ENCODE results near the gene GCNT1.
A peak's percentile ranks its signal among the peaks of the same experiment; 100 is the strongest.

The GCNT1 gene

DNA sequence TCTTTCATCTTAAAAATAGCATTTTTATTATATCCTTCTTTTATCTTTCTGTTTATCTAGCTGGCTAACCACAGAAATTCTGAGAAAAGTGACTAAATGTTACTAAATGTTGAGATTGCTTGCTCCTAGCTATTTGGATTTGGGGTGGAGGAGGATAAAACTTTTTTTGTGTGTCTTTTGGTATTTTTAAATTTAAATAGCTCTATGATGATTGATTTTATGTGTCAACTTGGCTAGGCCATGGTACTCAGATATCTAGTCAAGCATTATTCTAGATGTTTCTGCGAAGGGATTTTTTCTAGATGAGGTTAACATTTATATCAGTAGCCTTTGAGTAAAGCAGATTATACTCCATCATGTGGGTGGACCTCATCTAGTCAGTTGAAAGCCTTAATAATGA, 75.0 kb downstream of the GCNT1 start:
- no peak for DNase-seq (ENCODE audit: low spot score)

DNA sequence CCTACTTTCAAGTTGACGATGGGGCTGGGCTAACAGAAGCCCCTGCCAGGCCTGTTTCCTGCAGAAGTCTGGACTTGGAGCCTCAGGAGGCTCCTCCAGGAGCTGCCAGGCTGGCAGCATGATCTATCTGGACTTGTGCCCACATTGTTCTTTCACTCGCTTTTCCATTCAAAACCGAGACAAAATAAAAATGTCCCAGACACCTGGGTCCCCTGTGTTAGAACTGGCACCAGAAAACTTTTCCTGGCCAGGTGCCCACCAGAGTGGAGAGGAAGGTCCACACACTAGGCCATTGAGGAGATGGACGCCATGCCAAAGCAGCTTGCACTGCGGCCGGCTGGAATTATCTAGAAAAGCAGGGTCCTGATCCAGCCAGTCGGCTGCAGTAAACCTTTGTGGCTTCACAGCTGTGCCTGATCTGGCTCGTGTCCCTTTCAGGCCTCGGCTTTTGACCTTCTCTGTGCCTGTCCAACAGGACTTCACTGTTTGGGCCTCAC, 78.2 kb downstream of the GCNT1 start:
- DNase-seq (ENCODE audit: low spot score) = no peak

DNA sequence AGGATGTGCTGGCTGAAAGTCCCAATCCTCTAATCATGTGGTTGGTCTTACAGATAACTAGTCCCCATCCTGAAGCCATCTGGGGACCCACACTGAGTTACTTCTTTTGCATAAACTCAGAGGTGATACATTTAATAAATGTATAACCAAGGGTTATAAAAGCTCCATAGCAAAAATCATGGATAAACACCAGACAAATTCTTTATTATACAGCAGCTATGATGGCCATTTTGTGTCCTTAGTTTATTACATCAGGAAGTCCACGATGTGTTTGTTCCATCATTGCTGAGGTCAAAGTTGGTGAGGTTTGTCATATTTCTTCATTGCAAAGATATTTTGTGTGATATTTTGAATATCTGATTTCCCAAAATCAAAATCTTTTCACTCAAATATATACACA, 80.2 kb downstream of the GCNT1 start:
- no peak for DNase-seq (ENCODE audit: low spot score)

DNA sequence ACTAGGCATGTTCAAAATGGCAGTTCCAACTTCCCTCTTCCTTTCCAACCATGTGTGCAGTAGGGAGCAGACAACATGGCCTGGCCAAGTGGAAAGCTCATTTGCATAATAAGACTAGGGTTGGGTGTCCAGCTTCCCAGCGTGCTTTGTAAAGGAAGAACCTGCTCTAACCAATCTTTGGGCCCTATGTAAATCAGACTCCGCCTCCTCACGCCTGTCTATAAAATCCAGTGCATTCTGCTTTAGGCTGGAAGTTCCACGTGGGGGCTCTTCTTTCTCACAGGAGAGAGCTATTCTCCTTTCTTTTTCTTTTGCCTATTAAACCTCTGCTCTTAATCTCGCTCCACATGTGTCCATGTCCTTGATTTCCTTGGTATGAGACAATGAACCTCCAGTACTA, 83.4 kb downstream of the GCNT1 start:
- peak; percentile 19 for DNase-seq (ENCODE audit: low spot score)

GRCh38 chr9:76545191-76545590, 86.2 kb downstream of the GCNT1 start:
- DNase-seq (ENCODE audit: low spot score) = no peak

DNA sequence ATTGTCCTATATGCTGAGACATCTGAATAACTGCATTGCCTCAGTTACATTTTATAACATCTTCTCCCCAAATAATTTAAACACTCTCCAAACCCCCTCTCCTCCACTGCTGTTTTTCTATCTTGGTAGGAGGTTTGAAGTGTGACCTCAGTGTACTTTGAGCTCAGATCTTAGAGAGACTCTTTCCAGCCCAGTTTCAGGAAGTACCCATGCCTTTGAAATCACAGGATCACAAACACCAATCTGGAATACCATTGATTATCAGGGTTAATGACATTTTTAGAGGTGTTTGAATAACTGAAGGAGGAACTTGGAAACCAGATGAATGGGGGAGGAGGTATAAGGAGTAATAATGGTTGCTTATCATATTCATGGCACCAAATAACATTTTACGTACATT, 93.2 kb downstream of the GCNT1 start:
- DNase-seq (ENCODE audit: low spot score) = no peak

DNA sequence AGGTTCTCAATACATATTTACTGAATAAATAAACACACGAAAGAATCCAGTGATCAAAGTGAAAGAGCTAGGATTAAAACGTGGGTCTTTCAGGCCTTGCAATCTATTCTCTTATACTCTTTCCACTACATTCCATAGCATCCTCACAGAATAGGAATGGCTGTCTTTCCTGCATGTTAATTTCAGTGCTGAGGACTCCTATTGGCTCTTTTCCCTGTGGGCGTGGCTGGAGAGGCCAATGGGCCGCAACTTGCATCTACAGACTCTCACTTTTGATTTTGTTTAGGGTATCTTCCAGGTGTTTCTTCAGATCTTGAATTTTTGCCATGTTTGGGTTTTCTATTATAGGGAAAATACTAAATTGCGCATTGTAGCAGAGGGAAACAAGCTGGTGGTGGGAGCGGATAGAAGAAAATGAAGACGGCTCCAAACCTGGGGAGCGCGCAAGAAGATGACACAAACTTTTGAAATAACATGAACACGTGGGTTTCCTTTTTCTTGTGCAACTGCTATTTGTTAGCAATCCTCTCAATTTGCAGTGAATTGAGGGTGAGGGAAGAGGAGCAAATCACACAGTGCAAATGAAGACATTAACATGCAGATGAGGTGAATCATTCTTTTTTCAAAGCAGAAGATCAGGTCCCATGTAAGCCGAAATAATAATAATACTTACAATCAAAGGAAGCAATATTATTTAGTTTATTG, 93.9 kb downstream of the GCNT1 start:
- DNase-seq (ENCODE audit: low spot score) = no peak

GRCh38 chr9:76553680-76554079, 94.7 kb downstream of the GCNT1 start:
- no peak for DNase-seq (ENCODE audit: low spot score)

Measured in SW480 (cell line).